ENCODE results near the gene DNAL4. TPM values are rescaled to one million over a fixed set of nuclear protein-coding genes. Genes with fewer than 3 reads are reported as not detected.

Gene DNAL4
- total and polyA plus RNA-seq, 2 donors (not counting 3 experiments of a cell fraction or from before 2014, with no cell fraction given): 12.9 to 22.7 TPM

GRCh38 chr22:38759005-38759404 lies 34.9 kb downstream of the DNAL4 start:
- CTCF ChIA-PET: interaction anchor here (0.7 to 3.7 kb wide), 4 partner anchors 9 to 84 kb away, joined by 3 to 29 read pairs (median 4); no protein-coding TSS in a partner anchor
- no peaks in the 10 kb centered on the region for H3K27me3 ChIP-seq (ENCODE audit: control insufficient read depth in 2 of 2, insufficient read depth in 2 of 2, low read length in 2 of 2)
- H3K9ac ChIP-seq (replicated peaks; ENCODE audit: extremely low read depth, insufficient read depth, low read length): no peak overlapping the region
- POLR2A ChIA-PET: no interaction called here
- no peak for FAIRE-seq
- H3K9me1 ChIP-seq (replicated peaks; ENCODE audit: control insufficient read depth, extremely low read depth, insufficient read depth, low read length): no peaks in the 10 kb centered on the region
- H2AFZ ChIP-seq (ENCODE audit: low read depth, low read length): no peak overlapping the region
- no peak overlapping the region for H3K4me3 ChIP-seq (replicated peaks in 1 of 3; ENCODE audit: insufficient read depth in 1 of 3, low read depth in 1 of 3, low read length in 3 of 3)
- H3K9me3 ChIP-seq (replicated peaks; ENCODE audit: control insufficient read depth, insufficient read depth, low read length): no peaks in the 10 kb centered on the region
- peaks cover 17% of the 10 kb centered on the region for H3K4me1 ChIP-seq (ENCODE audit: control insufficient read depth, extremely low read depth, insufficient read depth, low read length)
- no peak overlapping the region for H3K4me2 ChIP-seq (ENCODE audit: insufficient read depth, low read length)
- H3K36me3 ChIP-seq (ENCODE audit: control insufficient read depth in 2 of 2, extremely low read depth in 1 of 2, insufficient read depth in 2 of 2, low read length in 2 of 2): no peaks in the 10 kb centered on the region
- intact Hi-C loops (cut with micrococcal nuclease): no loop called here
- dilution Hi-C loops (cut with MboI; ENCODE audit: extremely low pct_ligation_motif_present, low sequenced_read_pairs): no loop called here
- BruUV-seq (replicated peaks): no TSS peak
- no peak for DNase-seq (ENCODE audit: low read depth, low spot score)
- no peaks in the 10 kb centered on the region for H4K20me1 ChIP-seq (replicated peaks; ENCODE audit: control insufficient read depth, extremely low read depth, insufficient read depth, low read length)
- no peak overlapping the region for H3K27ac ChIP-seq (ENCODE audit: insufficient read depth, low read depth, low read length)
- peaks cover 10% of the 10 kb centered on the region for H3K79me2 ChIP-seq (ENCODE audit: control insufficient read depth, insufficient read depth, low read length)
- TF ChIP-seq POLR2AphosphoS5 (IDR thresholded peaks at IDR 0.05; ENCODE audit: insufficient read depth, low read depth, low read length) (no peak), FOS (IDR thresholded peaks at IDR 0.05; ENCODE audit: borderline replicate concordance, insufficient read depth, low read length) (no peak), POLR2A (IDR thresholded peaks at IDR 0.05; ENCODE audit: low read depth, low read length) (no peak), MYC (IDR thresholded peaks at IDR 0.05; ENCODE audit: low read depth, low read length) (no peak), EZH2 (IDR thresholded peaks at IDR 0.05; ENCODE audit: borderline replicate concordance, low read depth, low read length, severe bottlenecking) (no peak), JUN (IDR thresholded peaks at IDR 0.05; ENCODE audit: borderline replicate concordance, insufficient read depth, insufficient read length, low read depth) (no peak), GATA2 (IDR thresholded peaks at IDR 0.05; ENCODE audit: insufficient read depth, insufficient read length, low read depth, low read length) (no peak)
- TF ChIP-seq, protein P1, sequence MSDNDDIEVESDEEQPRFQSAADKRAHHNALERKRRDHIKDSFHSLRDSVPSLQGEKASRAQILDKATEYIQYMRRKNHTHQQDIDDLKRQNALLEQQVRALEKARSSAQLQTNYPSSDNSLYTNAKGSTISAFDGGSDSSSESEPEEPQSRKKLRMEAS (IDR thresholded peaks at IDR 0.05; ENCODE audit: insufficient read depth, insufficient read length): no peak
- TF ChIP-seq, protein P2, sequence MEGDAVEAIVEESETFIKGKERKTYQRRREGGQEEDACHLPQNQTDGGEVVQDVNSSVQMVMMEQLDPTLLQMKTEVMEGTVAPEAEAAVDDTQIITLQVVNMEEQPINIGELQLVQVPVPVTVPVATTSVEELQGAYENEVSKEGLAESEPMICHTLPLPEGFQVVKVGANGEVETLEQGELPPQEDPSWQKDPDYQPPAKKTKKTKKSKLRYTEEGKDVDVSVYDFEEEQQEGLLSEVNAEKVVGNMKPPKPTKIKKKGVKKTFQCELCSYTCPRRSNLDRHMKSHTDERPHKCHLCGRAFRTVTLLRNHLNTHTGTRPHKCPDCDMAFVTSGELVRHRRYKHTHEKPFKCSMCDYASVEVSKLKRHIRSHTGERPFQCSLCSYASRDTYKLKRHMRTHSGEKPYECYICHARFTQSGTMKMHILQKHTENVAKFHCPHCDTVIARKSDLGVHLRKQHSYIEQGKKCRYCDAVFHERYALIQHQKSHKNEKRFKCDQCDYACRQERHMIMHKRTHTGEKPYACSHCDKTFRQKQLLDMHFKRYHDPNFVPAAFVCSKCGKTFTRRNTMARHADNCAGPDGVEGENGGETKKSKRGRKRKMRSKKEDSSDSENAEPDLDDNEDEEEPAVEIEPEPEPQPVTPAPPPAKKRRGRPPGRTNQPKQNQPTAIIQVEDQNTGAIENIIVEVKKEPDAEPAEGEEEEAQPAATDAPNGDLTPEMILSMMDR (IDR thresholded peaks at IDR 0.05; ENCODE audit: extremely low read depth in 1 of 2, insufficient read depth in 1 of 2, low read depth in 1 of 2, low read length in 2 of 2): no peak
